Uterine smooth muscle cell (primary cell): ENCODE measurements around the gene IL1RAP. TPM values are rescaled to one million over a fixed set of nuclear protein-coding genes. Genes with fewer than 3 reads are reported as not detected.

Source experiments
- total RNA-seq: library from RNA; depleted of rRNA; stranded (reverse); fragments of >200 nt; gene quantifications from 2 replicates; pipeline ENCODE4 v1.2.3, GENCODE V29; 2014

The IL1RAP gene, protein sequence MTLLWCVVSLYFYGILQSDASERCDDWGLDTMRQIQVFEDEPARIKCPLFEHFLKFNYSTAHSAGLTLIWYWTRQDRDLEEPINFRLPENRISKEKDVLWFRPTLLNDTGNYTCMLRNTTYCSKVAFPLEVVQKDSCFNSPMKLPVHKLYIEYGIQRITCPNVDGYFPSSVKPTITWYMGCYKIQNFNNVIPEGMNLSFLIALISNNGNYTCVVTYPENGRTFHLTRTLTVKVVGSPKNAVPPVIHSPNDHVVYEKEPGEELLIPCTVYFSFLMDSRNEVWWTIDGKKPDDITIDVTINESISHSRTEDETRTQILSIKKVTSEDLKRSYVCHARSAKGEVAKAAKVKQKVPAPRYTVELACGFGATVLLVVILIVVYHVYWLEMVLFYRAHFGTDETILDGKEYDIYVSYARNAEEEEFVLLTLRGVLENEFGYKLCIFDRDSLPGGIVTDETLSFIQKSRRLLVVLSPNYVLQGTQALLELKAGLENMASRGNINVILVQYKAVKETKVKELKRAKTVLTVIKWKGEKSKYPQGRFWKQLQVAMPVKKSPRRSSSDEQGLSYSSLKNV
- 5.9 and 9.7 TPM in 2 replicates for total RNA-seq

DNA sequence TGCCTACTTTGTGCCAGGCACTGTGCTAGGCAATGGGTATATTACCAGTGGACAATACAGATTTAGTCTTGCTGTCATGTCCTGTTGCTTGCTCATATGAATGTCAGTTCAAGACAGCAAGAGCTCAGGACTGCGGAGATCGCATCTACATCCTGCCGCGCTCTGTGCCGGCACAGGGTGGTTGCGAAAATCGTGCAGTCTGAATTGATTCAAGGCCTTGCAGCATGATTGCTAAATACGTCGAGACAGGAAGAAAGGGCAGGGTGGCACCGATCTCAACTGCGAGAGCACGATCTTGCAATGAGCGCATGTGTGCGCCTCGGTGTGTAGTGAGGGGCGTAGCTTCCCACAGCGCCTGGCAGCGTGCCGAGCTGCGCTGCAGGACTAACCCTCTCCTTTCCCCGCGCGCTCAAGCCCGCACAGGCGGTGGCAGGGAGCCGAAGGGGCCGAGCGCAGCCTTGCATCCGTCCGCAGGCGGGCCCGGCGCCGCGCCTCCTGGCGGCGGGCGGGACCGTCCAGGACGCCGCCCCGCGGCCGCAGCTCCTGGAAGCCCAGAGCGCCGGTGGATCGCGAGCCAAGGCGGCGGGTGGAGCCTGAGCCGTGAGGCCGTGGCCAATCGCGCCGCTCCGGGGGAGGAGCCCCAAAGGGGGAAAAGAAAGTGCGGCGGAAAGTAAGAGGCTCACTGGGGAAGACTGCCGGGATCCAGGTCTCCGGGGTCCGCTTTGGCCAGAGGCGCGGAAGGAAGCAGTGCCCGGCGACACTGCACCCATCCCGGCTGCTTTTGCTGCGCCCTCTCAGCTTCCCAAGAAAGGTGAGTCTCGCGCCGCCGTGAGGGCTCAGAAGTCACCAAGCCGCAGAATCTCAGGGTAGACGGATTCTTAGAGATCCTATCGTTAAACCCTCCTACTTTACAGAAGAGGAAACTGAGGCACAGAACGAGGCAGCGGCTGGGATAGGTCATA, at the start of gene IL1RAP:
IL1RAP (plus strand) TSS at position 677 of the 962 bp plus-strand sequence. CDS start 50,205 bp downstream, outside the sequence.

Other genes starting within 250 kb of the IL1RAP start
- 0.25 and 0.55 TPM in 2 replicates for gene CLDN1, start 191.6 kb upstream of the IL1RAP start, total RNA-seq
- 0.12 TPM in 1 of 2 replicates, not detected in the other for gene CLDN16, start 125.9 kb upstream of the IL1RAP start, total RNA-seq
- gene TMEM207, start 64.2 kb upstream of the IL1RAP start, total RNA-seq = not detected in 2 replicates